GM21515 (cell line): ENCODE data around the gene DHTKD1.

ENCODE experiments used
- ATAC-seq: cut with Tn5 transposase; IDR thresholded peaks from one replicate; pipeline ENCODE4 v1.9.1; 2021; ENCODE audit not compliant: unreplicated experiment

The DHTKD1 gene

GRCh38 chr10:12068449-12069269, at the start of gene DHTKD1:
Gene DHTKD1 (plus strand): TSS chr10:12068954. CDS start chr10:12069034, 80 bp downstream.
- peak; percentile 96 for ATAC-seq

GRCh38 chr10:12019283-12019971, 49.3 kb upstream of the DHTKD1 start:
- ATAC-seq, result no peak

GRCh38 chr10:12020574-12020973, 48.2 kb upstream of the DHTKD1 start:
- no peak for ATAC-seq

- no peak for ATAC-seq
Observed at GRCh38 chr10:12022580-12023257, 46.0 kb upstream of the DHTKD1 start.

GRCh38 chr10:12025591-12025990, 43.2 kb upstream of the DHTKD1 start:
- ATAC-seq, result no peak

GRCh38 chr10:12027539-12027938, 41.2 kb upstream of the DHTKD1 start:
- peak; percentile 67 for ATAC-seq

GRCh38 chr10:12031404-12031803, 37.4 kb upstream of the DHTKD1 start:
- no peak for ATAC-seq

- ATAC-seq, result no peak
Observed at GRCh38 chr10:12036073-12036655, 32.6 kb upstream of the DHTKD1 start.

- ATAC-seq, result no peak
Observed at GRCh38 chr10:12041766-12042408, 26.9 kb upstream of the DHTKD1 start.

GRCh38 chr10:12042409-12042796, 26.4 kb upstream of the DHTKD1 start:
- ATAC-seq, result peak; percentile 12

- peak; percentile 60 for ATAC-seq
Observed at GRCh38 chr10:12042797-12043651, 25.7 kb upstream of the DHTKD1 start, which contains the start of gene UPF2. Gene UPF2 (minus strand): TSS chr10:12042809. CDS start chr10:12035423, 7,386 bp downstream.

GRCh38 chr10:12045596-12045995, 23.2 kb upstream of the DHTKD1 start:
- ATAC-seq, result no peak

GRCh38 chr10:12048547-12048946, 20.2 kb upstream of the DHTKD1 start:
- peak; percentile 28 for ATAC-seq

- ATAC-seq, result no peak
Observed at GRCh38 chr10:12050528-12050927, 18.2 kb upstream of the DHTKD1 start.

- no peak for ATAC-seq
Observed at GRCh38 chr10:12051241-12051640, 17.5 kb upstream of the DHTKD1 start.

- ATAC-seq, result no peak
Observed at GRCh38 chr10:12055732-12056131, 13.0 kb upstream of the DHTKD1 start.

- no peak for ATAC-seq
Observed at GRCh38 chr10:12056748-12057147, 12.0 kb upstream of the DHTKD1 start.

- ATAC-seq, result no peak
Observed at GRCh38 chr10:12061124-12061523, 7.6 kb upstream of the DHTKD1 start.

GRCh38 chr10:12062754-12063482, 5.8 kb upstream of the DHTKD1 start:
- no peak for ATAC-seq
